GM20431 (cell line): Measurements from ENCODE around the gene GIT2.

Experiments
- in situ Hi-C: fragments of 300-500 bp; cut with MseI, MboI; formaldehyde crosslinking; loops from one replicate; pipeline ENCODE4 v1.15.0; 2020; ENCODE audit warnings: low sequenced_read_pairs; ENCODE audit not compliant: unreplicated experiment

Gene GIT2

GRCh38 chr12:109926488-109927210 is 69.5 kb downstream of the GIT2 start:
- in situ Hi-C loops: no loop called here

GRCh38 chr12:109926016-109926415 is 70.2 kb downstream of the GIT2 start:
- in situ Hi-C loops: no loop called here

GRCh38 chr12:109925185-109925840 is 70.9 kb downstream of the GIT2 start:
- in situ Hi-C loops: no loop called here

GRCh38 chr12:109923481-109924245 is 72.5 kb downstream of the GIT2 start:
- in situ Hi-C loops: no loop called here

GRCh38 chr12:109923038-109923437 is 73.1 kb downstream of the GIT2 start:
- in situ Hi-C loops: no loop called here

- in situ Hi-C loops: no loop called here
Observed at GRCh38 chr12:109921982-109922381, 74.2 kb downstream of the GIT2 start.

- in situ Hi-C loops: no loop called here
Observed at GRCh38 chr12:109920261-109920780, 75.8 kb downstream of the GIT2 start.

- in situ Hi-C loops: no loop called here
Observed at GRCh38 chr12:109919456-109919855, 76.7 kb downstream of the GIT2 start.

GRCh38 chr12:109916045-109916444 is 80.1 kb downstream of the GIT2 start:
- in situ Hi-C loops: no loop called here

- in situ Hi-C loops: no loop called here
Observed at GRCh38 chr12:109915171-109916040, 80.8 kb downstream of the GIT2 start.

- in situ Hi-C loops: no loop called here
Observed at GRCh38 chr12:109914461-109914860, 81.7 kb downstream of the GIT2 start.

GRCh38 chr12:109912855-109913321 is 83.3 kb downstream of the GIT2 start:
- in situ Hi-C loops: no loop called here

GRCh38 chr12:109910969-109911348 is 85.2 kb downstream of the GIT2 start:
- in situ Hi-C loops: no loop called here

- in situ Hi-C loops: no loop called here
Observed at GRCh38 chr12:109910254-109910968, 85.8 kb downstream of the GIT2 start.

GRCh38 chr12:109905301-109905700 is 90.9 kb downstream of the GIT2 start:
- in situ Hi-C loops: no loop called here

- in situ Hi-C loops: no loop called here
Observed at GRCh38 chr12:109902891-109903418, 93.2 kb downstream of the GIT2 start.

- in situ Hi-C loops: no loop called here
Observed at GRCh38 chr12:109900752-109901580, 95.2 kb downstream of the GIT2 start.
